ENCODE data around the gene TSPAN14.
A peak's percentile ranks its signal among the peaks of the same experiment; 100 is the strongest.
"Not testable (repeated sequence)": the region's sequence is repeated elsewhere in the genome, so short reads cannot be mapped to it uniquely, and the experiment has no call there.

The TSPAN14 gene

GRCh38 chr10:80453842-80454512 is at the start of gene TSPAN14:
TSPAN14 (plus strand) TSS chr10:80454310; CDS start chr10:80489234, 34,924 bp downstream.
- peak; percentile 88 for DNase-seq

- no peak for DNase-seq
Measured at GRCh38 chr10:80405035-80405434, 49.1 kb upstream of the TSPAN14 start.

GRCh38 chr10:80405626-80406025 is 48.5 kb upstream of the TSPAN14 start:
- DNase-seq = no peak

GRCh38 chr10:80406204-80406603 is 47.9 kb upstream of the TSPAN14 start:
- DNase-seq = no peak

GRCh38 chr10:80407812-80408241 is 46.3 kb upstream of the TSPAN14 start:
- peak; percentile 80 for DNase-seq

- peak; percentile 94 for DNase-seq
Measured at GRCh38 chr10:80408242-80409101, 45.6 kb upstream of the TSPAN14 start, which contains the start of gene PRXL2A. PRXL2A (plus strand) TSS chr10:80408551; CDS start chr10:80420468, 11,917 bp downstream.

GRCh38 chr10:80409121-80409520 is 45.0 kb upstream of the TSPAN14 start:
- no peak for DNase-seq

- DNase-seq = no peak
Measured at GRCh38 chr10:80410122-80410521, 44.0 kb upstream of the TSPAN14 start.

GRCh38 chr10:80410578-80411145 is 43.4 kb upstream of the TSPAN14 start:
- no peak for DNase-seq

GRCh38 chr10:80411267-80411668 is 42.8 kb upstream of the TSPAN14 start:
- no peak for DNase-seq

GRCh38 chr10:80411681-80412220 is 42.4 kb upstream of the TSPAN14 start:
- no peak for DNase-seq

GRCh38 chr10:80412486-80412885 is 41.6 kb upstream of the TSPAN14 start:
- no peak for DNase-seq

- DNase-seq = no peak
Measured at GRCh38 chr10:80413271-80413996, 40.7 kb upstream of the TSPAN14 start.

GRCh38 chr10:80414142-80414895 is 39.8 kb upstream of the TSPAN14 start:
- no peak for DNase-seq

GRCh38 chr10:80415734-80416478 is 38.2 kb upstream of the TSPAN14 start:
- DNase-seq = no peak

- no peak for DNase-seq
Measured at GRCh38 chr10:80416479-80417098, 37.5 kb upstream of the TSPAN14 start.

GRCh38 chr10:80417256-80417655 is 36.9 kb upstream of the TSPAN14 start:
- DNase-seq = not testable (repeated sequence)

GRCh38 chr10:80421050-80421706 is 32.9 kb upstream of the TSPAN14 start:
- no peak for DNase-seq

GRCh38 chr10:80421707-80422536 is 32.2 kb upstream of the TSPAN14 start:
- DNase-seq = no peak

All from activated CD8-positive, alpha-beta memory T cell treated with anti-CD3 and anti-CD28 coated beads for 24 hours (primary cell).